ENCODE data around the gene TSPAN31. TPM values are rescaled to one million over a fixed set of nuclear protein-coding genes. Genes with fewer than 3 reads are reported as not detected.
A peak's percentile ranks its signal among the peaks of the same experiment; 100 is the strongest.

The TSPAN31 gene
- total and polyA plus RNA-seq, 9 of the 15 experiments (the other 6 are each of a cell fraction or from before 2014, with no cell fraction given), result 11.3 to 26.4 (median 14.3) TPM

DNA sequence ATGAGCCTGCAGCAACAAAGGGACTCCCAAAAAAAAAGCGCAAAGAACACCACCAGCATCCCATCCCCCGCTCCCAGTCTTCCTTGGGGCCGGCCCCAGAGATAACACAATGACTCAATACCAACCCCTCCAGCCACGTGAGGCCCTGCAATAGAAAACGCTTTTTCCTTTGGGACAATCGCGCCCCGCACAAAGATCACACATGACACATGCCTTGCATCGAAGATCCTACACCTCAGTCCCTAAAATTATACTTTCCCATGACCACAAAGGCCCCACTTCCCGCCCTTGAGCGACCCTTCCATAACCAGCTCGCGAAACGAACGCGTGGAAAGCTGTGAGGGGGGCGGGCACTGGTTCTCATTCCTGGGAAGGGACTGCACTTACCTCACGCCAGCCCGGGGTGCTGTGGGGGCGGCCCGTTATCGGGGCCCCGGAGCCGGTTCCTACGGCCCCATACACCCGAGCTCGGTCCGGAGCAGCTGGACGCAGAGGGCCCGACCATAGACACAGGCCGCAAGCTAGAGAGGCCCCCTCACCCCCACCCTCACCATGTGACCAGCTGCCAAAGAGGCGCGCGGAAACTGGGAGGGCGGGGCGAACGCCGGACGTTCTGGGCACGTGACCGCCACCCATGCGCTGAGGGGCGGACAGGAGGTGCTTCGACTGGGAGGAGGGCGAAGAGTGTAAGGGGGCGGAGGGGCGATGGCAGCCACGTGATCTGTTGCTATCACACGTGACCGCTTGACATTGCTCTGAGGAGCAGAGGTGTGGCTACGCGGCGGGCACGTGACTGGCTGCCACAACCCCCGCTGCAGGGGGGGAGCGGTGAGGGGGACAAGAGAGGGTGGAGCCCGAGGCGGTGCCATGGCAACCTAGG, 7.2 kb downstream of the TSPAN31 start, which contains the start of gene CDK4 (continued):
- TF ChIP-seq LEF1 (IDR thresholded peaks at IDR 0.05) (peak; percentile 90), NCOA2 (IDR thresholded peaks at IDR 0.05; ENCODE audit: partially characterized antibody in 2 of 2) (no peak), ZNF780A (CRISPR knock-in tag; IDR thresholded peaks at IDR 0.05) (no peak), POLR3G (IDR thresholded peaks at IDR 0.05; ENCODE audit: extremely low read depth, insufficient read length, insufficient replicate concordance) (no peak), TOE1 (IDR thresholded peaks at IDR 0.05; ENCODE audit: borderline replicate concordance) (peak; percentile 100), TOE1 (CRISPR knock-in tag; IDR thresholded peaks at IDR 0.05; ENCODE audit: borderline replicate concordance, low read depth) (peak; percentile 58; the same call in 1 of the 2 replicates), RFX5 (IDR thresholded peaks at IDR 0.05; ENCODE audit: low read depth, low read length) (peak; percentile 63), MTF1 (CRISPR knock-in tag; IDR thresholded peaks at IDR 0.05; ENCODE audit: borderline replicate concordance) (no peak), ZNF124 (CRISPR knock-in tag; IDR thresholded peaks at IDR 0.05) (no peak), SMARCB1 (IDR thresholded peaks at IDR 0.05; ENCODE audit: insufficient read length, low read depth) (no peak), ZBTB9 (CRISPR knock-in tag; IDR thresholded peaks at IDR 0.05) (peak; percentile 13; the same call in 1 of the 2 replicates), ELF1 (tag; IDR thresholded peaks at IDR 0.05) (no peak), CTCFL (IDR thresholded peaks at IDR 0.05; ENCODE audit: borderline replicate concordance, insufficient read depth, low read depth, low read length, poor library complexity, severe bottlenecking) (no peak), MXI1 (IDR thresholded peaks at IDR 0.05; ENCODE audit: low read depth, low read length) (peak; percentile 89; the same call in 1 of the 2 replicates), TAF15 (IDR thresholded peaks at IDR 0.05; ENCODE audit: low read depth, low read length) (no peak)
- TF ChIP-seq, protein P1, sequence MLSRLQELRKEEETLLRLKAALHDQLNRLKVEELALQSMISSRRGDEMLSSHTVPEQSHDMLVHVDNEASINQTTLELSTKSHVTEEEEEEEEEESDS (CRISPR knock-in tag; IDR thresholded peaks at IDR 0.05), result no peak
- TF ChIP-seq, protein P2, sequence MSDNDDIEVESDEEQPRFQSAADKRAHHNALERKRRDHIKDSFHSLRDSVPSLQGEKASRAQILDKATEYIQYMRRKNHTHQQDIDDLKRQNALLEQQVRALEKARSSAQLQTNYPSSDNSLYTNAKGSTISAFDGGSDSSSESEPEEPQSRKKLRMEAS (CRISPR knock-in tag; IDR thresholded peaks at IDR 0.05), result peak; percentile 99
- TF ChIP-seq, protein P3, sequence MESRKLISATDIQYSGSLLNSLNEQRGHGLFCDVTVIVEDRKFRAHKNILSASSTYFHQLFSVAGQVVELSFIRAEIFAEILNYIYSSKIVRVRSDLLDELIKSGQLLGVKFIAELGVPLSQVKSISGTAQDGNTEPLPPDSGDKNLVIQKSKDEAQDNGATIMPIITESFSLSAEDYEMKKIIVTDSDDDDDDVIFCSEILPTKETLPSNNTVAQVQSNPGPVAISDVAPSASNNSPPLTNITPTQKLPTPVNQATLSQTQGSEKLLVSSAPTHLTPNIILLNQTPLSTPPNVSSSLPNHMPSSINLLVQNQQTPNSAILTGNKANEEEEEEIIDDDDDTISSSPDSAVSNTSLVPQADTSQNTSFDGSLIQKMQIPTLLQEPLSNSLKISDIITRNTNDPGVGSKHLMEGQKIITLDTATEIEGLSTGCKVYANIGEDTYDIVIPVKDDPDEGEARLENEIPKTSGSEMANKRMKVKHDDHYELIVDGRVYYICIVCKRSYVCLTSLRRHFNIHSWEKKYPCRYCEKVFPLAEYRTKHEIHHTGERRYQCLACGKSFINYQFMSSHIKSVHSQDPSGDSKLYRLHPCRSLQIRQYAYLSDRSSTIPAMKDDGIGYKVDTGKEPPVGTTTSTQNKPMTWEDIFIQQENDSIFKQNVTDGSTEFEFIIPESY (CRISPR knock-in tag; IDR thresholded peaks at IDR 0.05), result no peak; the same call in none of the 2 replicates
- TF ChIP-seq, protein P4, sequence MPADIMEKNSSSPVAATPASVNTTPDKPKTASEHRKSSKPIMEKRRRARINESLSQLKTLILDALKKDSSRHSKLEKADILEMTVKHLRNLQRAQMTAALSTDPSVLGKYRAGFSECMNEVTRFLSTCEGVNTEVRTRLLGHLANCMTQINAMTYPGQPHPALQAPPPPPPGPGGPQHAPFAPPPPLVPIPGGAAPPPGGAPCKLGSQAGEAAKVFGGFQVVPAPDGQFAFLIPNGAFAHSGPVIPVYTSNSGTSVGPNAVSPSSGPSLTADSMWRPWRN (IDR thresholded peaks at IDR 0.05; ENCODE audit: low read depth), result peak; percentile 75

All from K562 (cell line).